HG02798 (cell line): Measurements from ENCODE around the gene TRIO.

ENCODE experiments used
- ATAC-seq: cut with Tn5 transposase; IDR thresholded peaks from one replicate; pipeline ENCODE4 v1.9.1; 2021; ENCODE audit warnings: mild to moderate bottlenecking; ENCODE audit not compliant: unreplicated experiment, poor library complexity

The TRIO gene

GRCh38 chr5:14237317-14238086 is 94.4 kb downstream of the TRIO start:
- ATAC-seq = no peak

- ATAC-seq = no peak
Measured at GRCh38 chr5:14238272-14238671, 95.1 kb downstream of the TRIO start.

GRCh38 chr5:14239404-14239803 is 96.3 kb downstream of the TRIO start:
- ATAC-seq = no peak

GRCh38 chr5:14239951-14240350 is 96.8 kb downstream of the TRIO start:
- ATAC-seq = no peak

- ATAC-seq = no peak
Measured at GRCh38 chr5:14240359-14240758, 97.2 kb downstream of the TRIO start.

GRCh38 chr5:14241141-14241540 is 98.0 kb downstream of the TRIO start:
- ATAC-seq = no peak

- ATAC-seq = no peak
Measured at GRCh38 chr5:14242447-14242846, 99.3 kb downstream of the TRIO start.

GRCh38 chr5:14242871-14243383 is 99.8 kb downstream of the TRIO start:
- ATAC-seq = no peak

GRCh38 chr5:14243766-14244165 is 100.6 kb downstream of the TRIO start:
- ATAC-seq = no peak

- ATAC-seq = no peak
Measured at GRCh38 chr5:14244721-14245120, 101.6 kb downstream of the TRIO start.

GRCh38 chr5:14245132-14245925 is 102.2 kb downstream of the TRIO start:
- no peak for ATAC-seq

GRCh38 chr5:14246350-14247053 is 103.4 kb downstream of the TRIO start:
- no peak for ATAC-seq

GRCh38 chr5:14247054-14247386 is 103.9 kb downstream of the TRIO start:
- ATAC-seq = no peak

- ATAC-seq = no peak
Measured at GRCh38 chr5:14249258-14250082, 106.3 kb downstream of the TRIO start.

GRCh38 chr5:14250084-14250695 is 107.0 kb downstream of the TRIO start:
- ATAC-seq = peak; percentile 26

GRCh38 chr5:14250748-14251701 is 107.9 kb downstream of the TRIO start:
- peak; percentile 39 for ATAC-seq

GRCh38 chr5:14251733-14252132 is 108.6 kb downstream of the TRIO start:
- peak; percentile 51 for ATAC-seq

GRCh38 chr5:14252793-14253192 is 109.7 kb downstream of the TRIO start:
- no peak for ATAC-seq

GRCh38 chr5:14254686-14255085 is 111.5 kb downstream of the TRIO start:
- ATAC-seq = no peak
